ENCODE measurements around the gene GRAMD1B. TPM values are rescaled to one million over a fixed set of nuclear protein-coding genes. Genes with fewer than 3 reads are reported as not detected.

GRAMD1B gene
- total and polyA plus RNA-seq, 4 donors = 0.79 to 5.4 (median 4.6) TPM

- no peaks in the 10 kb centered on the region for H3K9me3 ChIP-seq (ENCODE audit: control insufficient read depth, low read length)
- ATAC-seq (ENCODE audit: low FRiP score) = no peak
- no peak overlapping the region for H3K27ac ChIP-seq (ENCODE audit: low read depth in 1 of 2, low read length in 2 of 2)
- H3K4me3 ChIP-seq (ENCODE audit: low read length in 2 of 2) = no peak overlapping the region
- 82 to 84% methylated on average over 7 of the region's 7 CpGs for WGBS, 2 donors
- no peaks in the 10 kb centered on the region for H3K4me1 ChIP-seq (ENCODE audit: control insufficient read depth in 1 of 2, insufficient read depth in 2 of 2, low read length in 2 of 2)
- no peaks in the 10 kb centered on the region for H3K36me3 ChIP-seq (ENCODE audit: control insufficient read depth in 1 of 2, insufficient read depth in 2 of 2, low read length in 1 of 2)
- DNase-seq = no peak
- intact Hi-C loops (cut with DNase I) = no loop called here
- H3K27me3 ChIP-seq (ENCODE audit: control insufficient read depth in 1 of 2, insufficient read depth in 2 of 2, low read length in 1 of 2) = no peaks in the 10 kb centered on the region
Measured at GRCh38 chr11:123575441-123575840, 145.4 kb downstream of the GRAMD1B start.

GRCh38 chr11:123576082-123576481, 146.0 kb downstream of the GRAMD1B start:
- ATAC-seq (ENCODE audit: low FRiP score) = no peak
- H3K27ac ChIP-seq (ENCODE audit: low read depth in 1 of 2, low read length in 2 of 2) = no peak overlapping the region
- H3K4me3 ChIP-seq (ENCODE audit: low read length in 2 of 2) = no peak overlapping the region
- intact Hi-C loops (cut with DNase I) = no loop called here
- H3K36me3 ChIP-seq (ENCODE audit: control insufficient read depth in 1 of 2, insufficient read depth in 2 of 2, low read length in 1 of 2) = no peaks in the 10 kb centered on the region
- no peaks in the 10 kb centered on the region for H3K4me1 ChIP-seq (ENCODE audit: control insufficient read depth in 1 of 2, insufficient read depth in 2 of 2, low read length in 2 of 2)
- WGBS, 2 donors = 38 to 49% methylated on average over 3 of the region's 3 CpGs
- no peak for DNase-seq
- no peaks in the 10 kb centered on the region for H3K27me3 ChIP-seq (ENCODE audit: control insufficient read depth in 1 of 2, insufficient read depth in 2 of 2, low read length in 1 of 2)
- H3K9me3 ChIP-seq (ENCODE audit: control insufficient read depth, low read length) = no peaks in the 10 kb centered on the region

GRCh38 chr11:123576501-123576900, 146.4 kb downstream of the GRAMD1B start:
- no peak for DNase-seq
- intact Hi-C loops (cut with DNase I) = no loop called here
- WGBS, 2 donors = 20 to 22% methylated on average over 3 of the region's 3 CpGs

GRCh38 chr11:123577081-123577598, 147.1 kb downstream of the GRAMD1B start:
- H3K27ac ChIP-seq (ENCODE audit: low read depth in 1 of 2, low read length in 2 of 2) = no peak overlapping the region
- WGBS, 2 donors = 47 to 55% methylated on average over 37 of the region's 37 CpGs
- H3K4me1 ChIP-seq (ENCODE audit: control insufficient read depth in 1 of 2, insufficient read depth in 2 of 2, low read length in 2 of 2) = no peaks in the 10 kb centered on the region
- H3K9me3 ChIP-seq (ENCODE audit: control insufficient read depth, low read length) = no peaks in the 10 kb centered on the region
- intact Hi-C loops (cut with DNase I) = no loop called here
- no peak overlapping the region for H3K4me3 ChIP-seq (ENCODE audit: low read length in 2 of 2)
- ATAC-seq (ENCODE audit: low FRiP score) (peak; percentile 80), DNase-seq (peak; percentile 67 to 90)
- no peaks in the 10 kb centered on the region for H3K36me3 ChIP-seq (ENCODE audit: control insufficient read depth in 1 of 2, insufficient read depth in 2 of 2, low read length in 1 of 2)
- no peaks in the 10 kb centered on the region for H3K27me3 ChIP-seq (ENCODE audit: control insufficient read depth in 1 of 2, insufficient read depth in 2 of 2, low read length in 1 of 2)

More at GRCh38 chr11:123576501-123576900, 146.4 kb downstream of the GRAMD1B start:
- Histone ChIP-seq H3K27me3 (ENCODE audit: control insufficient read depth in 1 of 2, insufficient read depth in 2 of 2, low read length in 1 of 2) (no peaks in the 10 kb centered on the region), H3K9me3 (ENCODE audit: control insufficient read depth, low read length) (no peaks in the 10 kb centered on the region), H3K4me1 (ENCODE audit: control insufficient read depth in 1 of 2, insufficient read depth in 2 of 2, low read length in 2 of 2) (no peaks in the 10 kb centered on the region), H3K36me3 (ENCODE audit: control insufficient read depth in 1 of 2, insufficient read depth in 2 of 2, low read length in 1 of 2) (no peaks in the 10 kb centered on the region), H3K4me3 (ENCODE audit: low read length in 2 of 2) (no peak overlapping the region), H3K27ac (ENCODE audit: low read depth in 1 of 2, low read length in 2 of 2) (no peak overlapping the region)
- ATAC-seq (ENCODE audit: low FRiP score) = no peak

GRCh38 chr11:123578778-123579481, 148.9 kb downstream of the GRAMD1B start:
- ATAC-seq (ENCODE audit: low FRiP score) = no peak
- H3K27ac ChIP-seq (ENCODE audit: low read depth in 1 of 2, low read length in 2 of 2) = no peak overlapping the region
- no peaks in the 10 kb centered on the region for H3K27me3 ChIP-seq (ENCODE audit: control insufficient read depth in 1 of 2, insufficient read depth in 2 of 2, low read length in 1 of 2)
- H3K9me3 ChIP-seq (ENCODE audit: control insufficient read depth, low read length) = no peaks in the 10 kb centered on the region
- no peak overlapping the region for H3K4me3 ChIP-seq (ENCODE audit: low read length in 2 of 2)
- no peak for DNase-seq
- no peaks in the 10 kb centered on the region for H3K36me3 ChIP-seq (ENCODE audit: control insufficient read depth in 1 of 2, insufficient read depth in 2 of 2, low read length in 1 of 2)
- intact Hi-C loops (cut with DNase I) = loop anchor here in 1 of 2 donors (2.0 kb wide), 1 partner anchor 68 kb away; no protein-coding TSS in a partner anchor
- WGBS, 2 donors = 92 to 93% methylated on average over 15 of the region's 15 CpGs
- H3K4me1 ChIP-seq (ENCODE audit: control insufficient read depth in 1 of 2, insufficient read depth in 2 of 2, low read length in 2 of 2) = no peaks in the 10 kb centered on the region

GRCh38 chr11:123579482-123579812, 149.4 kb downstream of the GRAMD1B start:
- no peaks in the 10 kb centered on the region for H3K9me3 ChIP-seq (ENCODE audit: control insufficient read depth, low read length)
- no peak overlapping the region for H3K4me3 ChIP-seq (ENCODE audit: low read length in 2 of 2)
- H3K4me1 ChIP-seq (ENCODE audit: control insufficient read depth in 1 of 2, insufficient read depth in 2 of 2, low read length in 2 of 2) = no peaks in the 10 kb centered on the region
- H3K36me3 ChIP-seq (ENCODE audit: control insufficient read depth in 1 of 2, insufficient read depth in 2 of 2, low read length in 1 of 2) = no peaks in the 10 kb centered on the region
- 94 to 95% methylated on average over 5 of the region's 5 CpGs for WGBS, 2 donors
- ATAC-seq (ENCODE audit: low FRiP score) = no peak
- no peak overlapping the region for H3K27ac ChIP-seq (ENCODE audit: low read depth in 1 of 2, low read length in 2 of 2)
- H3K27me3 ChIP-seq (ENCODE audit: control insufficient read depth in 1 of 2, insufficient read depth in 2 of 2, low read length in 1 of 2) = no peaks in the 10 kb centered on the region
- intact Hi-C loops (cut with DNase I) = loop anchor here in 1 of 2 donors (2.0 kb wide), 1 partner anchor 69 kb away; no protein-coding TSS in a partner anchor
- DNase-seq = no peak

- H3K27me3 ChIP-seq (ENCODE audit: control insufficient read depth in 1 of 2, insufficient read depth in 2 of 2, low read length in 1 of 2) = no peaks in the 10 kb centered on the region
- no peaks in the 10 kb centered on the region for H3K4me1 ChIP-seq (ENCODE audit: control insufficient read depth in 1 of 2, insufficient read depth in 2 of 2, low read length in 2 of 2)
- 90 to 93% methylated on average over 6 of the region's 6 CpGs for WGBS, 2 donors
- no peak overlapping the region for H3K4me3 ChIP-seq (ENCODE audit: low read length in 2 of 2)
- no peak overlapping the region for H3K27ac ChIP-seq (ENCODE audit: low read depth in 1 of 2, low read length in 2 of 2)
- intact Hi-C loops (cut with DNase I) = loop anchor here in 1 of 2 donors (5.0 kb wide), 1 partner anchor 132 kb away; no protein-coding TSS in a partner anchor
- ATAC-seq (ENCODE audit: low FRiP score) (no peak), DNase-seq (no peak)
- H3K9me3 ChIP-seq (ENCODE audit: control insufficient read depth, low read length) = no peaks in the 10 kb centered on the region
- no peaks in the 10 kb centered on the region for H3K36me3 ChIP-seq (ENCODE audit: control insufficient read depth in 1 of 2, insufficient read depth in 2 of 2, low read length in 1 of 2)
Measured at GRCh38 chr11:123580137-123580536, 150.1 kb downstream of the GRAMD1B start.

- Histone ChIP-seq H3K27me3 (ENCODE audit: control insufficient read depth in 1 of 2, insufficient read depth in 2 of 2, low read length in 1 of 2) (no peaks in the 10 kb centered on the region), H3K27ac (ENCODE audit: low read depth in 1 of 2, low read length in 2 of 2) (no peak overlapping the region), H3K4me1 (ENCODE audit: control insufficient read depth in 1 of 2, insufficient read depth in 2 of 2, low read length in 2 of 2) (no peaks in the 10 kb centered on the region), H3K9me3 (ENCODE audit: control insufficient read depth, low read length) (no peaks in the 10 kb centered on the region), H3K4me3 (ENCODE audit: low read length in 2 of 2) (no peak overlapping the region), H3K36me3 (ENCODE audit: control insufficient read depth in 1 of 2, insufficient read depth in 2 of 2, low read length in 1 of 2) (no peaks in the 10 kb centered on the region)
- intact Hi-C loops (cut with DNase I) = loop anchor here in 1 of 2 donors (5.0 kb wide), 1 partner anchor 132 kb away; no protein-coding TSS in a partner anchor
- WGBS, 2 donors = 14 to 16% methylated on average over 25 of the region's 25 CpGs
- peak; percentile 64 for ATAC-seq (ENCODE audit: low FRiP score)
- peak; percentile 58 to 84 for DNase-seq
Measured at GRCh38 chr11:123580557-123581275, 150.6 kb downstream of the GRAMD1B start.

Measured in aorta (tissue), 5 donors.